HG03103 (cell line): ENCODE results near the gene OOSP4B.
"Not testable (repeated sequence)": the region's sequence is repeated elsewhere in the genome, so short reads cannot be mapped to it uniquely, and the experiment has no call there.

ENCODE experiments used
- ATAC-seq: cut with Tn5 transposase; IDR thresholded peaks from one replicate; pipeline ENCODE4 v1.9.1; 2021; ENCODE audit warnings: low read depth; ENCODE audit not compliant: unreplicated experiment

The OOSP4B gene

GRCh38 chr11:60059052-60059451, 42.1 kb downstream of the OOSP4B start:
- ATAC-seq, result no peak

- no peak for ATAC-seq
Observed at GRCh38 chr11:60059521-60060240, 42.7 kb downstream of the OOSP4B start.

- no peak for ATAC-seq
Observed at GRCh38 chr11:60064111-60064510, 47.1 kb downstream of the OOSP4B start.

GRCh38 chr11:60065801-60066200, 48.8 kb downstream of the OOSP4B start:
- no peak for ATAC-seq

- ATAC-seq, result no peak
Observed at GRCh38 chr11:60069450-60069849, 52.5 kb downstream of the OOSP4B start.

- ATAC-seq, result not testable (repeated sequence)
Observed at GRCh38 chr11:60071644-60072043, 54.7 kb downstream of the OOSP4B start.

- ATAC-seq, result no peak
Observed at GRCh38 chr11:60077216-60077817, 60.3 kb downstream of the OOSP4B start.

- no peak for ATAC-seq
Observed at GRCh38 chr11:60077981-60078380, 61.0 kb downstream of the OOSP4B start.

- no peak for ATAC-seq
Observed at GRCh38 chr11:60078745-60079144, 61.8 kb downstream of the OOSP4B start.

- no peak for ATAC-seq
Observed at GRCh38 chr11:60080535-60080934, 63.6 kb downstream of the OOSP4B start.
